ENCODE data around the gene NELL1. TPM values are rescaled to one million over a fixed set of nuclear protein-coding genes. Genes with fewer than 3 reads are reported as not detected.

Gene NELL1
- total and polyA plus RNA-seq, 2 experiments from 2014 or later = 2.1 to 7.7 TPM

- no peak for DNase-seq (ENCODE audit: low read depth in 1 of 2, low spot score in 1 of 2)
- Histone ChIP-seq H3K27ac (no peak overlapping the region), H3K9me3 (ENCODE audit: low read depth) (no peaks in the 10 kb centered on the region), H3K36me3 (no peaks in the 10 kb centered on the region), H3K4me3 (no peak overlapping the region), H3K4me1 (ENCODE audit: low read depth) (no peaks in the 10 kb centered on the region), H3K27me3 (no peaks in the 10 kb centered on the region)
- TF ChIP-seq CTCF (IDR thresholded peaks at IDR 0.05; ENCODE audit: low read depth, low read length) = no peak
Observed at GRCh38 chr11:21198498-21198897, 529.1 kb downstream of the NELL1 start.

- no peak overlapping the region for H3K4me3 ChIP-seq
- H3K27me3 ChIP-seq = no peaks in the 10 kb centered on the region
- no peaks in the 10 kb centered on the region for H3K36me3 ChIP-seq
- H3K9me3 ChIP-seq (ENCODE audit: low read depth) = no peaks in the 10 kb centered on the region
- H3K27ac ChIP-seq = no peak overlapping the region
- no peak for DNase-seq (ENCODE audit: low read depth in 1 of 2, low spot score in 1 of 2)
- TF ChIP-seq CTCF (IDR thresholded peaks at IDR 0.05; ENCODE audit: low read depth, low read length) = no peak
- H3K4me1 ChIP-seq (ENCODE audit: low read depth) = no peaks in the 10 kb centered on the region
Observed at GRCh38 chr11:21205205-21205604, 535.8 kb downstream of the NELL1 start.

GRCh38 chr11:21225860-21226259 lies 556.5 kb downstream of the NELL1 start:
- DNase-seq (ENCODE audit: low read depth in 1 of 2, low spot score in 1 of 2) = no peak
- no peak for TF ChIP-seq CTCF (IDR thresholded peaks at IDR 0.05; ENCODE audit: low read depth, low read length)
- Histone ChIP-seq H3K27me3 (no peaks in the 10 kb centered on the region), H3K9me3 (ENCODE audit: low read depth) (no peaks in the 10 kb centered on the region), H3K4me1 (ENCODE audit: low read depth) (no peaks in the 10 kb centered on the region), H3K4me3 (no peak overlapping the region), H3K27ac (no peak overlapping the region), H3K36me3 (no peaks in the 10 kb centered on the region)

- Histone ChIP-seq H3K4me1 (ENCODE audit: low read depth) (peaks cover 8% of the 10 kb centered on the region), H3K4me3 (no peak overlapping the region), H3K9me3 (ENCODE audit: low read depth) (no peaks in the 10 kb centered on the region), H3K27ac (no peak overlapping the region), H3K36me3 (no peaks in the 10 kb centered on the region), H3K27me3 (no peaks in the 10 kb centered on the region)
- no peak for TF ChIP-seq CTCF (IDR thresholded peaks at IDR 0.05; ENCODE audit: low read depth, low read length)
- no peak for DNase-seq (ENCODE audit: low read depth in 1 of 2, low spot score in 1 of 2)
Observed at GRCh38 chr11:21229224-21229623, 559.8 kb downstream of the NELL1 start.

GRCh38 chr11:21250196-21250595 lies 580.8 kb downstream of the NELL1 start:
- H3K4me1 ChIP-seq (ENCODE audit: low read depth) = no peaks in the 10 kb centered on the region
- no peak for TF ChIP-seq CTCF (IDR thresholded peaks at IDR 0.05; ENCODE audit: low read depth, low read length)
- no peaks in the 10 kb centered on the region for H3K27me3 ChIP-seq
- H3K27ac ChIP-seq = no peak overlapping the region
- no peaks in the 10 kb centered on the region for H3K9me3 ChIP-seq (ENCODE audit: low read depth)
- no peak for DNase-seq (ENCODE audit: low read depth in 1 of 2, low spot score in 1 of 2)
- H3K4me3 ChIP-seq = no peak overlapping the region
- H3K36me3 ChIP-seq = no peaks in the 10 kb centered on the region

GRCh38 chr11:21254055-21254454 lies 584.7 kb downstream of the NELL1 start:
- Histone ChIP-seq H3K27ac (no peak overlapping the region), H3K4me3 (no peak overlapping the region), H3K27me3 (no peaks in the 10 kb centered on the region), H3K9me3 (ENCODE audit: low read depth) (no peaks in the 10 kb centered on the region), H3K4me1 (ENCODE audit: low read depth) (no peaks in the 10 kb centered on the region), H3K36me3 (no peaks in the 10 kb centered on the region)
- no peak for DNase-seq (ENCODE audit: low read depth in 1 of 2, low spot score in 1 of 2)
- no peak for TF ChIP-seq CTCF (IDR thresholded peaks at IDR 0.05; ENCODE audit: low read depth, low read length)

All from cardiac muscle cell (in vitro differentiated cells and primary cell).